ENCODE measurements around the gene CCR5AS.
"Not testable (repeated sequence)": the region's sequence is repeated elsewhere in the genome, so short reads cannot be mapped to it uniquely, and the experiment has no call there.

CCR5AS gene

DNA sequence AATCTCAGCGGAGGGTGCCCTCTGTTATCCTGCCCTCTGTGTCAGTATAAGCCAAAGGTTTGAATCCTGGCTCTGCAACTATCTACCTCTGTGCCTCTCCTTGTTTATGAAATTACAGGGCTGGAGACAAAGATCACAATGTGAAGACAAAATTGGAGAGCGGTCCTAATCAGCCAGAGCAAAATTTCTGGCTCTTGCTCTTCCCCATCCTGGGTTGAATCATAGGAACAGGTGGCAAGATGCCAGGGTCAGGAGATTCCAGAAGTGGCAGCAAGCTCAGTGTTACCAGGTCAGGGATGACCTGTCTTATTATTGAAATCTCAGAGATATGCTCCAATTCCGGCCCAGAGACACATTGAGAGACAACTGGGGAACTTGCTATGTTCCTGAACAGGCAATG lies 55.2 kb downstream of the CCR5AS start:
- TF ChIP-seq JUND (IDR thresholded peaks at IDR 0.05; ENCODE audit: low read depth): no peak
- no peak for DNase-seq (ENCODE audit: low read depth in 1 of 2, low spot score in 1 of 2)
- in situ Hi-C loops (cut with HindIII; ENCODE audit: low pct_unique_long_range_greater_than_20kb, low sequenced_read_pairs): no loop called here

DNA sequence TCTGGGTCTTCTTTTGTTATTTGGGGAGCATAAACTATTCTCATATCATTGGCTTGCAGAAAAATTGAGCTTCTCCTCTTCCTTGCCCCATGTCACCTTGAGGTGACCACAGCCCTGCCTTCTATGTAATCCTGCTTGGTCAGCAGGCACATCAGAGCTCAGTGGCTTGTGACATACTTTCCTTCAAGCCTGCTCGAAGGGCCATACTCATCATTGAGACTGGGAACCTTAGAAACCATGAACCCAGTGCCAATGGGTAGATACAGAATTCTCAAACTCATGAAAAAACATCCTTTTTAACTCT lies 56.7 kb downstream of the CCR5AS start:
- in situ Hi-C loops (cut with HindIII; ENCODE audit: low pct_unique_long_range_greater_than_20kb, low sequenced_read_pairs): no loop called here
- TF ChIP-seq JUND (IDR thresholded peaks at IDR 0.05; ENCODE audit: low read depth): no peak
- DNase-seq (ENCODE audit: low read depth in 1 of 2, low spot score in 1 of 2): no peak

DNA sequence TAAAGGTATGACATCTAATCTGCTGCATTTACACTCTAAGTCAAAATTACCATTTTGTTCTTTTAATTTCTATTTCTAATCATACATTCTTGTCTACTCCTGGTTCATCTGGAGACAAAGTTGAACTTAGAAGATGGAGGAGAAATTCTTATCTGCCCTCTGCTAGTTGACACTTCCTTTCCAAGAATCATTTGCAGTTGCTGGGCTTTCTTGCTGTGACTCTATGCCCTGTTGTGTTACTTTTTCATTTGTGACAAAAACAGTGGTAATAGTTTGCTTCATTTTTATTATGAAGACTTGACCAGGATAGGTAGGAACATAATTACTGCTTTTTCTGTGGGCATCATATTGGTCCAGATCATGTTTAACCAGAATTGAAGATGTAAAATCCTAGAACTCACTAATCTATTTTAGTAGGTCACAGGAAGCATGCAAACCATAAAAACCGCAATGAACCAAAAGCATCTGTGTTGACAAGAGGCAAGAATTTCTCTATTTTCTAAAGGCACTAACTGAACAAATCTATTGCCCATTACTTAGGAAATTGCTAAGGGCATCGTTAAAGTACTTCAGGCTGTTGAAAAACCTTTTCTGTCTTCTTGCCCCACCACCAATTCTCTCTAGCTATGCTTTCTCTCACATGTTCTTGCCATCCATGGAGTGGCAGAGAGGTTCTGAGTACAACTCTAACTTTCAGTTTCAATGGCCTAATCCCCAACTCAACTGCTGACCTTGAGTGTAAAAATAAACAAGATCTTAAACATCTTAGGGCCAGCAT lies 57.2 kb downstream of the CCR5AS start:
- DNase-seq (ENCODE audit: low read depth in 1 of 2, low spot score in 1 of 2): no peak
- in situ Hi-C loops (cut with HindIII; ENCODE audit: low pct_unique_long_range_greater_than_20kb, low sequenced_read_pairs): no loop called here
- TF ChIP-seq JUND (IDR thresholded peaks at IDR 0.05; ENCODE audit: low read depth): no peak

DNA sequence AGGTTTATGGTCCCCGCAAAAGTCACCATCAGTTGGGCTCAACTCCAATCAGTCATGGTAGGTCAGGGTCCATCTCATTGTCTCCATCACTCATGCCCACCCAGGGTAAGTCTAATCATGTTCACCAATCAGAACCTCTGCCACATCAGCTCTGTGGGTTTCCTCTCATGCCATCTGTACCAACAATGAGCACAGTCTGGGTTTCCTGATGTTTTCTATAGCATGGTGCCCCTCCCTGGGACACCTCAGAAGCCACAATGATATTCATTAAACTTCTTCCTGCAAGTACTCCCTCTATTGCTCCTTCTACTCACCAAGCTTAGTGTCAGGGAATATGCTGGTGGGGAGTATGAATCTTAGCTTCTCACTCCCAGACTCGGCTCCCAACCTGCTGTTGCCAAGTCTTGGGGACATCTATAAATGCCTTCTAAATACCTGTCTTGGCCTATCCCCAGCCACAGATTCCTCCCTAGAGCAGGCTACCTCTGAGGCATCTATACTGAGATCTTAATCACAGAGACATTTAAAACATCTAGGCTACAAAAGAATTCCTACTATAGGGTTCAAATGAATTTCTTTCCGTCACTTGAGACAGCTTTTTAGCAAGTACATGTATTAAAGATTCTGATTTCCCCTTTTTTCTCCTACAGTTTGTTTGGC lies 57.9 kb downstream of the CCR5AS start:
- peak; percentile 69; the same call in 1 of the 2 replicates for TF ChIP-seq JUND (IDR thresholded peaks at IDR 0.05; ENCODE audit: low read depth)
- peak in 1 of 2 experiments; percentile 68 for DNase-seq (ENCODE audit: low read depth in 1 of 2, low spot score in 1 of 2)
- in situ Hi-C loops (cut with HindIII; ENCODE audit: low pct_unique_long_range_greater_than_20kb, low sequenced_read_pairs): no loop called here

DNA sequence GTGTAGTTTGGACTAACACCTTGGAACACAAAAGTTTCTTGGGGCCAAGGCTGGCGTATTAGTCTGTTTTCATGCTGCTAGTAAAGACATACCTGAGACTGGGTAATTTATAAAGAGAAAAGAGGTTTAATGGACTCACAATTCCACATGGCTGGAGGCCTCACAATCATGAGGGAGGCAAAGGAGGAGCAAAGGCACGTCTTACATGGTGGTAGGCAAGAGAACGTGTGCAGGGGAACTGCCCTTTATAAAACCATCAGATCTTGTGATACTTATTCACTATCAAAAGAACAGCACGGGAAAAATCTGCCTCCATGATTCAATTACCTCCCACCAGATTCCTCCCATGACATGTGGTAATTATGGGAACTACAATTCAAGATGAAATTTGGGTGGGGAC lies 62.4 kb downstream of the CCR5AS start:
- in situ Hi-C loops (cut with HindIII; ENCODE audit: low pct_unique_long_range_greater_than_20kb, low sequenced_read_pairs): no loop called here
- no peak for DNase-seq (ENCODE audit: low read depth in 1 of 2, low spot score in 1 of 2)
- TF ChIP-seq JUND (IDR thresholded peaks at IDR 0.05; ENCODE audit: low read depth): no peak

DNA sequence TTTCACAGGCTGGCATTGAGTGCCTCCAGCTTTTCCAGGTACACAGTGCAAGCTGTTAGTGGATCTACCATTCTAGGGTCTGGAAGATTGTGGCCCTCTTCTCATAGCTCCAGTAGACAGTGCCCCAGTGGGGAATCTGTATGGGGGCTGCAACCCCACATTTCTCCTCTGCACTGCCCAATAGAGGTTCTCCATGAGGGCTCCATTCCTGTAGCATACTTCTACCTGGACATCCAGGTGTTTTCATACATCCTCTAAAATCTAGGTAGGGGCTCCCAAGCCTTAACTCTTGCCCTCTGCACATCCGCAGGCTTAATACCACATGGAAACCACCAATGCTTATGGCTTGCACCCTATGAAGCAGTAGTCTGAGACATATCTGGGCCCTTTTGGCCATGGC lies 68.0 kb downstream of the CCR5AS start:
- in situ Hi-C loops (cut with HindIII; ENCODE audit: low pct_unique_long_range_greater_than_20kb, low sequenced_read_pairs): no loop called here
- TF ChIP-seq JUND (IDR thresholded peaks at IDR 0.05; ENCODE audit: low read depth): no peak
- DNase-seq (ENCODE audit: low read depth in 1 of 2, low spot score in 1 of 2): no peak

DNA sequence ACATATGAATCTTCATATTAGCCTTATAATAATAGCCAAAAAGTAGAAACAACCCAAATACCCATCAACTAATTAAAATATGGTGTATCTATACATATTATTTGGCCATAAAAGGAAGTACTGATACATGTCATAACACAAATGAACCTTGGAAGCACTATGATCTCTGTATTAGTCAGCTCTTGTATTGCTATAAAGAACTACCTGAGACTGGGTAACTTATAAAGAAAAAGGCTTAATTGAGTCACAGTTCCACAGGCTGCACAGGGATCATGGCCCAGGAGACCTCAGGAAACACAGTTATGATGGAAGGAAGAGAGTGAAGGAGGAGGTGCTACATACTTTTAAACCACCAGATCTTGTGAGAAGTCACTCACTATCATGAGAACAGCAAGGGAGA lies 69.0 kb downstream of the CCR5AS start:
- in situ Hi-C loops (cut with HindIII; ENCODE audit: low pct_unique_long_range_greater_than_20kb, low sequenced_read_pairs): no loop called here
- no peak for TF ChIP-seq JUND (IDR thresholded peaks at IDR 0.05; ENCODE audit: low read depth)
- no peak for DNase-seq (ENCODE audit: low read depth in 1 of 2, low spot score in 1 of 2)

DNA sequence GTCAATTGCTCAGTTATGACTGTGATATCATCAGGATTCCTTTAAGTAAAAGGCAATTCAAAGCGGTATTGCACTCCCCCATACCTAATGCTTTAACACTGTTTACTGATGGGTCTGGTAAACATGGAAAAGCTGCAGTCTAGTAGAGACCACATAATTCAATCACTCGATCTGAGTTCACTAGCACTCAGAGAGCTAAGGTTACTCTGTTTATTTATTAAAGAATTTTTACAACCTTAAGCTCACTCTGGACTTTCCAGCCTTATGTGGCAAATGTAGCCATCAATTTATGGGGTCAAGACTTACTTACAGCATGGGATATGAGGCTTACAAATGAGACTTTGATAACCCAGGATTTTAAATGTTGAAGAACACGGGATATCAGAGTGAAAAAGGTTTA lies 71.3 kb downstream of the CCR5AS start:
- DNase-seq (ENCODE audit: low read depth in 1 of 2, low spot score in 1 of 2): no peak
- in situ Hi-C loops (cut with HindIII; ENCODE audit: low pct_unique_long_range_greater_than_20kb, low sequenced_read_pairs): no loop called here

DNA sequence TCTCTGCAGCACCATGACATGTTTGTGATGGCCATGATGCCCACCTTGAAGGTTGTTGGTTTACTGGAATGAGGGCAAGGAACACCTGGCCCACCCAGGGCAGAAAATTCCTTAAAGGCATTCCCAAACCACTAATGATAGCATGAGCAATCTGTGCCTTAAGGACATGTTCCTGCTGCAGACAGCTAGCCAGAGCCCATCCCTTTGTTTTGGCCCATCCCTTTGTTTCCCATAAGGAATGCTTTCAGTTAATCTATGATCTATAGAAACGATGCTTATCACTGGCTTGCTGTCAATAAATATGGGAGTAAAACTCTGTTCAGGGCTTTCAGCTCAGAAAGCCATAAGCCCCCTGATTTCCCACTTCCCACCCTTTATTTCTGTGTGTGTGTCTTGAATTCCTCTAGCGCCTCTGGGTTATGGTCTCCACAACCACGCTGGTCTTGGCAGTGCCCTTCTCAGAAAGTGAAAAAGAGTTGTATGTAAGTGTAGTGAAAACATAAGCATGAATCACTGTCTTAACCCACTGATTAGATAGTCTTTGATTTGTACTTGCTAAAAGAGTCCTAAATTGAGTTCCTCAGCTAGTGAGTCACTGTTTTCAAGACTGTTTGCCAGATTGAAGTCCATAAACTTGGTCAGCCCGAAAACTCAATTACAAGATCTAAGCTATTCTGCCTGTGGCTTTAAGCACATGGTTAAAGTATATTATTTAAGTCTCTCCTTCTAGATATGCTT lies 72.0 kb downstream of the CCR5AS start:
- TF ChIP-seq JUND (IDR thresholded peaks at IDR 0.05; ENCODE audit: low read depth): peak; percentile 30; the same call in 1 of the 2 replicates
- in situ Hi-C loops (cut with HindIII; ENCODE audit: low pct_unique_long_range_greater_than_20kb, low sequenced_read_pairs): no loop called here
- no peak for DNase-seq (ENCODE audit: low read depth in 1 of 2, low spot score in 1 of 2)

More for the DNA sequence above, 71.3 kb downstream of the CCR5AS start:
- no peak; the same call in 1 of the 2 replicates for TF ChIP-seq JUND (IDR thresholded peaks at IDR 0.05; ENCODE audit: low read depth)

DNA sequence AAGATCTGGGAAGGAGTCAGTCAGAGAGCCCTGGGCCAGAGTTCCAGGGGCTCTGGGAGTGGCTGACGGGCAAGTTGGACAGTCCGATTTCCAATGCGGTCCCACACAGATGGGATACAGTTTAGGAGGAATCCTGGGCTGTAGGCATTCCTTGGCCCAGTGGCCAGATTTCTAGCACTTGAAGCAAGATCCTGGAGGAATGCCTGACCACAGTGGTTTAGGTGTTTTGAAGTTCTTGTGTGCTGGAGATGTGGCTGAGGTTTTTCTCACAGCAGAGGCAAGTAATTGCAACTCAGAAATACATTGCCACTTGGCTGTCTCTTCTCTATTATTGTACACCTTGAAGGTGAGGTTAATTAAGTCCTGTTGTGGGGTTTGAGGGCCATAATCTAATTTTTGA lies 76.2 kb downstream of the CCR5AS start:
- in situ Hi-C loops (cut with HindIII; ENCODE audit: low pct_unique_long_range_greater_than_20kb, low sequenced_read_pairs); DNase-seq (ENCODE audit: low read depth in 1 of 2, low spot score in 1 of 2): not testable (repeated sequence)

DNA sequence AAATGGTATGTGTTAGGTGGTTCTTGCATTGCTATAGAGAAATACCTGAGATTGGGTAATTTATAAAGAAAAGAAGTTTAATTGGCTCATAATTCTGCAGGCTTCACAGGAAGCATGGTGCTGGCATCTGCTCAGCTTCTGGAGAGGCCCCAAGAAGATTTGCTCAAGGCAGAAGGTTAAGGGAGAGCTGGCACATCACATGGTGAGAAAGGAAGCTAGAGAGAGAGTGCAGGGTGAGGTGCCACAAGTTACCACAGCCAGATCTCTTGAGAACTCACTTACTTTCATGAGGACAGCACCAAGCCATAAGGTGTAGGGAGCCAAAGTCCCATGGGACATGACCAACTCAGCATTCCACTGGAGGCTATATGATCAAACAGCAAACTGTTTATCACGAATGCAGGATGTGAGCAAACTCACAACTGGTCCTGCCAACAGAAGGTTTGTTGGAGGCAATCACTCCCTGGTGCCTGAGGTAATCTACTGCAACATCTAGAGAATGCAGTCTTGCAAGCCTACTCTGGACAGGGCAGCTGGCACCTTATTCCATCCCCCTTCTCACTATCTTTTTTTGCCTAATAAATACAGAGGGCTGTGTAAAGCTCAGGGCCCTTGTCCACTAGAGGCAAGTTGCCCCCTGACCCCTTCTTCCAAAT lies 81.1 kb downstream of the CCR5AS start:
- in situ Hi-C loops (cut with HindIII; ENCODE audit: low pct_unique_long_range_greater_than_20kb, low sequenced_read_pairs): no loop called here
- DNase-seq (ENCODE audit: low read depth in 1 of 2, low spot score in 1 of 2): peak in 1 of 2 experiments; percentile 64
- TF ChIP-seq JUND (IDR thresholded peaks at IDR 0.05; ENCODE audit: low read depth): no peak

DNA sequence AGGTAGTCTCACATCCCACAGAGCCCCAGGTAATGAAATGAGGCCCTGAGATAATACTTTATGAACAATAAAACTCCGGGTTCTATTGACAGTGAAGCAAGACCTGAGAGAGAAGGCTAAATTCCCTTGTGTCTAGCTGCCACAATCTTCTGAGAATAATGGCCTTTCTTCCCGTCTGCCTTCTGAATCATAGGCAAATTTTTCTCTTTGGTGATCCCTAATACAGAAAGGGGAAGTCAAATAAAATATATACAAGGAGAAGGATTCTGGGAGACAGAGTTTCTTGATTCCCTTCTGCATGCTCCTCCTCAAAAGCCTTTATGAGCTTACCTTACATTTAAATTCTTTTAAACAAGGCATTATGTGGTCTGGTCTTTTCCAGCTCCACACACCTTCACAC lies 82.8 kb downstream of the CCR5AS start:
- DNase-seq (ENCODE audit: low read depth in 1 of 2, low spot score in 1 of 2): no peak
- no peak for TF ChIP-seq JUND (IDR thresholded peaks at IDR 0.05; ENCODE audit: low read depth)
- in situ Hi-C loops (cut with HindIII; ENCODE audit: low pct_unique_long_range_greater_than_20kb, low sequenced_read_pairs): no loop called here
